Muscle of arm (tissue), 12 donors: Measurements from ENCODE around the gene TJP2. TPM values are rescaled to one million over a fixed set of nuclear protein-coding genes. Genes with fewer than 3 reads are reported as not detected.

Source experiments
- DNase-seq: peaks from one replicate; pipeline ENCODE4 v3.0.0-alpha.2; 2013
- polyA plus RNA-seq, 12 donors: library from polyadenylated mRNA; unstranded; fragments of 120-200 nt; gene quantifications; one replicate each; pipeline ENCODE4 v1.2.1, GENCODE V29; 2013; ENCODE audit not compliant: insufficient read length in 12 of 12

Gene TJP2
- polyA plus RNA-seq, 12 donors, result 10.2 to 45.1 (median 15.6) TPM; not detected in 1

- DNase-seq, result no peak
Measured at GRCh38 chr9:69190086-69190862, 16.2 kb downstream of the TJP2 start.

DNA sequence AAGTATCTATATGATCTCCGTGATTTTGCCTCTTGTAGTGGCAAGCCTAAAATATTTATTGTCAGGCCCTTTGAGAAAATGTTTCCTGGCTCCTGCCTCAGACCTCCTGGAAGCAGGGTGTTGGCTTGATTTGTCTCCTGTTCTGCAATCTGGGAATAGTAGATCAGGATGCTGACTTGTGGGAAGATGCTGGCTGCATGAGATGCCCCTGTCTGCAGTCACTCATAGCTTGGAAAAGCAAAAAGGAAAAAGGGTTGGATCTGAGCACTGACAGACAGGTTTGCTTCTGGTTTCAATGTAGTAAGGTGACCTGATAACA lies 16.7 kb downstream of the TJP2 start:
- no peak for DNase-seq

DNA sequence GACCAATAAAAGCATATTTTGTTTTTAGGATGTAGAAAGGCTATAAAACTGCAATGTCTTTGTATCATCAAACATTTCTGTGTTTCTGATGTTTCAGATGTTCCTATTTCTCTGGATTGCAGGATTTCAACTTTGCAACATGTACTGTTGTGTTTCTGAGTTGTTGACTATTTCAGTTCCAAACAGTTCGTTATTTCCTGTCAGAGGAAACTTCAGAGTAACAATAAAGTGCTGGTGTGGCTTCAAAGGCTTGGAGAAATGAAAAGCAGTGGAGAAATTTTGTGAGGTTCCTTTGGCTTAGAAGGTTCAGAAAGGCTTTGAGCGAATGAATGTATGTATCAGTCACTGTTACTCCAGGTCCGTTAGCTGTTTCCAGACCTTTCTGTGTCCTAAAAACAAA lies 17.2 kb downstream of the TJP2 start:
- DNase-seq, result no peak

- no peak for DNase-seq
Measured at GRCh38 chr9:69192214-69192613, 18.1 kb downstream of the TJP2 start.

- no peak for DNase-seq
Measured at GRCh38 chr9:69193685-69194032, 19.6 kb downstream of the TJP2 start.

DNA sequence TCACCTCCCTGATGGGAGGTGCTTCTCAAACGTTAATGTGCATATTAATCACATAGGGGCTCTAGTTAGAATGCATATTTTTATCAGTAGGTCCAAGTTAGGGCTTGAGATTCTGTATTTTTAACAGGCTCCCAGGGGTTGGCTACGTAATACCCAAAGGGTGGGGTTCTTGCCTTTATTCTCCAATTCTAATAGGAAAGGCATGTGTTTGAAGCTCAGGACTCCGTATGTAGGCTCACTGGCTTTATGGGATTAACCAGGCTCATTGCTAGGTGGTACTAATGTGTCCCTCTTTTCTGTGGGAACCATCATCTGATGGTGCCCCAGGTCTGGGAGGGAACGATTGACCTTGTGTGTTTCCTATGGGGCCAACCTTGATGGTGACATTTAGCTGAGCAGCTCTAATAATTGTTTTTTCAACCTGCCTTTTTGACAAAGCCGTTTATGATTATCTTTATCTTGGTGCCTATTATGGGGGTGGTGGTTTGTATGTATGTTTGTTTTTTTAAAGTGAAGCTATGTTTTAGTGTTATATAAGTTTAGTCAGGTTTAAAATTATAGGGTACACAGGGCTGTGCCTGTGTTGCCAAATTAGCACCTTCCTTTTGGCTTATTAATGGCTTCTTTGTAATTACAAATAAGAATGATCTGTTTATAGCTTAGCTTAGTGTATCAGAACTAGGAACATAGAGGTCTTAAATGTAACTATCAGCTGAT lies 20.8 kb downstream of the TJP2 start:
- DNase-seq, result no peak

GRCh38 chr9:69195668-69196067 lies 21.6 kb downstream of the TJP2 start:
- no peak for DNase-seq

DNA sequence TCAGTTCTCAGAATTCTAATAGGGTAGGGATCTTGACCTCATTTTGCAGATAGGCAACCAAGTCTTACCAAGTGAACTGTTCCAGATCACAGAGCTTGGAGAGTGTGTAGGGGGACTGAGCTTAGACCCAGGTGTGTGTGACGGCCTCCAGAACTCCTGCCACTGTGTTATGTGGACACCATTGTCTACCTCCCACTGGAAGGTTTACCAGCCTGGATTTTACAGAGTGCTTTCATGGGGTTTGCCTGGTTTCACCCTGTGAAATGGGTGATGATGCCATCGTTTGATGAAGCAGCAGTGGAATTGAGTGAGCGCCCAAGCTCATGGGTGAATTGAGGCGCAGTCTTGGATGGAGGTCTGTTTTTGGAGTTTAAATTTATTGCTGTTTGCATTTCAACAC lies 23.6 kb downstream of the TJP2 start:
- no peak for DNase-seq

DNA sequence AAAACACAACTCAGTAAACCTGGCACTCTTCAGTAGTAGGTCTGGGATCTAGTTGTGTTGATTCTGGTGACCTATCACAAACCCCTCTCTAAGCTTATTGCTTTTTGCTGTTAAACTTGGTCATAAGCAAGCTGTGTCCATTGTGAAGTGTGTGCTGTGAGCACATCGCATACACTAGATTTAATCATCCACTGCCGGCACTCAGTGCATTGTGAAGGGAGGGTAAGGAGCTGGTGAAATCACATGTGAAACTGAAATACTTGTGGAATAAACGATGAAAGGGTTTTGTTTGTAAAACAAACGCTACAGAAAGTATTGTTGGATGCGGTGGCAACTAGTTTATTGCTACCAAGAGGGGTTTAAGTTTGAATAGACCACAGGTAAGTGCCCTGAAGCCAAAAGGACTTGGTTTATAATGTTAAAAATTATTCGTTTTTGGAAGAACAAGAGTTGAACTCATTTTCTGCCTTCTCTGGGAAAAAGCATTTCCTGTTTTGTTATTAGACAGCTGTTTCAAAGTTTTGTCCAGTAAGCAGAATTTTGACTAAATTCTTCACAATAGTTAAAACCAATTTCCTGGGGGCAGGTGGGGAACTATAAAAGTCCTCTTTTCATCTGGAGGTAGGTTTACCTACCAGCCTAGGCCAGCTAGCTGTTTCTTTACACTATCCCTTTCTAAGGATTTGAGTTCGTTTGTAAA lies 24.6 kb downstream of the TJP2 start:
- no peak for DNase-seq

- DNase-seq, result no peak
Measured at GRCh38 chr9:69199769-69200470, 25.8 kb downstream of the TJP2 start.

- no peak for DNase-seq
Measured at GRCh38 chr9:69202556-69202955, 28.5 kb downstream of the TJP2 start.

- DNase-seq, result no peak
Measured at GRCh38 chr9:69204326-69204725, 30.2 kb downstream of the TJP2 start.

GRCh38 chr9:69204849-69205248 lies 30.8 kb downstream of the TJP2 start:
- no peak for DNase-seq

GRCh38 chr9:69206047-69206446 lies 32.0 kb downstream of the TJP2 start:
- DNase-seq, result no peak

- no peak for DNase-seq
Measured at GRCh38 chr9:69207503-69207902, 33.4 kb downstream of the TJP2 start.

GRCh38 chr9:69211424-69212036 lies 37.5 kb downstream of the TJP2 start:
- DNase-seq, result no peak

DNA sequence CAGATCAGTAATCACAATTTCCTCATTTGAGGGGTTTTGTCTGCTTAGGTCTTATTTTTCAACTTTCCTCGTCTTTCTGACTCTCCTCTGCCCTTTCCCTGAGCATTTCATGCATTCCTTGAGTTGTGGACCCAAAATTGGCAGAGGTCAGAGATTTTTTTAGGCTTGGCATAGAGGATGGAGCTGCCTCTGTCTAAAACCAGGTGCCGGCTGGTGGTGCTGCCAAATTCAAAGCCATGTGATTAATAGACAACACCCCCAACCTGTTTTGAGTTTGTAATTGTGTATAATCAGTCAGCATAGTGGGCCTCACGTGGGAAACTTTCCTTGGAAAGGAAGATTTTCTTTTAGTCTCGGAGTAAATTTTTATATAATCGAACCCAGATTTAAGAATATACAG lies 39.6 kb downstream of the TJP2 start:
- no peak for DNase-seq

- DNase-seq, result no peak
Measured at GRCh38 chr9:69214939-69215338, 40.9 kb downstream of the TJP2 start.

GRCh38 chr9:69215774-69216485 lies 41.9 kb downstream of the TJP2 start:
- no peak for DNase-seq

DNA sequence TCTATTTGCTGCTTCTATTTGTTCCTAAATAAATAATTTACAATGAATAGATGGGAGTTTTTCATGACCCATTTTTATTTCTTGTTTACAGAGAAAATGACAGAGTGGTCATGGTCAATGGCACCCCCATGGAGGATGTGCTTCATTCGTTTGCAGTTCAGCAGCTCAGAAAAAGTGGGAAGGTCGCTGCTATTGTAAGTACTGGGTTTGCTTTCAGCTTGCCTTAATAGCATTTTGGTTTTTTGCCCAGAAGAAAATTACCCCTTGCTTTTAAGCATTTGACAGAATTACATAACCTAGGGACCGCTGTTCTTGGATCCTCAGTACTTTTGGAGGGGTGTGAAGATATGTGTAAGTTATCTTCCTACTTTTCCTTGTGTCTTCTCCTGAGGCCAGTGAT lies 44.1 kb downstream of the TJP2 start:
- DNase-seq, result no peak

- no peak for DNase-seq
Measured at GRCh38 chr9:69221036-69221435, 47.0 kb downstream of the TJP2 start.
